Trophoblast cell (in vitro differentiated cells and primary cell): Measurements from ENCODE around the gene BIRC6.

Source experiments
- DNase-seq, 2 donors: peaks; one replicate each; pipeline ENCODE4 v3.0.0-alpha.2; 2016
- H2AFZ ChIP-seq: 2 replicates; pipeline ENCODE4 v1.6.1; 2013; ENCODE audit warnings: low read length, moderate library complexity, mild to moderate bottlenecking; ENCODE audit not compliant: insufficient read depth, poor library complexity
- H2AK5ac ChIP-seq: 2 replicates; pipeline ENCODE4 v1.6.1; 2013; ENCODE audit warnings: mild to moderate bottlenecking, low read length
- H2BK120ac ChIP-seq: 2 replicates; pipeline ENCODE4 v1.6.1; 2013; ENCODE audit warnings: low read length, mild to moderate bottlenecking, moderate library complexity; ENCODE audit not compliant: insufficient read depth, poor library complexity
- H2BK12ac ChIP-seq: 2 replicates; pipeline ENCODE4 v1.6.1; 2013; ENCODE audit warnings: mild to moderate bottlenecking, low read length, moderate library complexity
- H2BK5ac ChIP-seq: 2 replicates; pipeline ENCODE4 v1.6.1; 2013; ENCODE audit warnings: low read length, low read depth, moderate library complexity, mild to moderate bottlenecking; ENCODE audit not compliant: poor library complexity
- H3K14ac ChIP-seq: 2 replicates; pipeline ENCODE4 v1.6.1; 2013; ENCODE audit warnings: mild to moderate bottlenecking, low read length
- H3K18ac ChIP-seq: 2 replicates; pipeline ENCODE4 v1.6.1; 2013; ENCODE audit warnings: mild to moderate bottlenecking, low read length
- H3K23ac ChIP-seq: 2 replicates; pipeline ENCODE4 v1.6.1; 2013; ENCODE audit warnings: low read length
- H3K27ac ChIP-seq: 2 replicates; pipeline ENCODE4 v1.5.1; 2013; ENCODE audit warnings: low read depth, mild to moderate bottlenecking, inconsistent platforms, low read length, moderate library complexity
- H3K27me3 ChIP-seq: 2 replicates; pipeline ENCODE4 v1.6.1; 2013; ENCODE audit warnings: inconsistent platforms, mild to moderate bottlenecking, low read length, moderate library complexity; ENCODE audit not compliant: insufficient read depth
- H3K36me3 ChIP-seq, 2 experiments: 1 replicate in 1 of 2; 2 replicates in 1 of 2; pipeline ENCODE4 v1.6.1; 2013; ENCODE audit warnings: low read length in 2 of 2, mild to moderate bottlenecking in 2 of 2, moderate library complexity in 1 of 2; ENCODE audit not compliant: insufficient read depth in 2 of 2, control insufficient read depth in 1 of 2
- H3K4ac ChIP-seq: 2 replicates; pipeline ENCODE4 v1.6.1; 2013; ENCODE audit warnings: low read depth, mild to moderate bottlenecking, low read length, moderate library complexity
- H3K4me1 ChIP-seq, 2 experiments: 1 replicate in 1 of 2; 2 replicates in 1 of 2; pipeline ENCODE4 v1.6.1; 2013; ENCODE audit warnings: low read length in 2 of 2, mild to moderate bottlenecking in 2 of 2, moderate library complexity in 1 of 2; ENCODE audit not compliant: insufficient read depth in 2 of 2, control insufficient read depth in 1 of 2
- H3K4me2 ChIP-seq: 2 replicates; pipeline ENCODE4 v1.6.1; 2013; ENCODE audit warnings: inconsistent platforms, mild to moderate bottlenecking, low read length, moderate library complexity
- H3K4me3 ChIP-seq: 2 replicates; pipeline ENCODE4 v1.5.1; 2013; ENCODE audit warnings: mild to moderate bottlenecking, low read depth, low read length, inconsistent platforms
- H3K79me1 ChIP-seq: one replicate; pipeline ENCODE4 v1.6.1; 2013; ENCODE audit warnings: low read length
- H3K79me2 ChIP-seq: 2 replicates; pipeline ENCODE4 v1.6.1; 2013; ENCODE audit warnings: low read length, mild to moderate bottlenecking; ENCODE audit not compliant: control insufficient read depth, insufficient read depth, poor library complexity
- H3K9ac ChIP-seq: 2 replicates; pipeline ENCODE4 v1.6.1; 2013; ENCODE audit warnings: mild to moderate bottlenecking, low read length
- H3K9me3 ChIP-seq: 2 replicates; pipeline ENCODE4 v1.6.1; 2013; ENCODE audit warnings: low read depth, mild to moderate bottlenecking, control low read depth, inconsistent platforms, low read length; ENCODE audit not compliant: insufficient read depth
- H4K12ac ChIP-seq: 2 replicates; pipeline ENCODE4 v1.6.1; 2013; ENCODE audit warnings: low read depth, mild to moderate bottlenecking, low read length, moderate library complexity
- H4K8ac ChIP-seq: 2 replicates; pipeline ENCODE4 v1.6.1; 2013; ENCODE audit warnings: low read depth, mild to moderate bottlenecking, low read length, moderate library complexity
- H4K91ac ChIP-seq: one replicate; pipeline ENCODE4 v1.6.1; 2013; ENCODE audit warnings: low read depth, mild to moderate bottlenecking, low read length, moderate library complexity
- WGBS: extraction: QIAGEN DNeasy Blood & Tissue Kit; methylation state at CpG from one replicate; pipeline ENCODE4 v1.1.7; 2013; ENCODE audit warnings: missing lambda C conversion rate; ENCODE audit not compliant: insufficient read length, insufficient coverage; ENCODE audit errors: extremely low coverage; 5-methylcytosine and 5-hydroxymethylcytosine counted together

The BIRC6 gene

GRCh38 chr2:32424739-32425138 lies 67.9 kb downstream of the BIRC6 start:
- Histone ChIP-seq H2AK5ac (no peak overlapping the region), H4K91ac (no peak overlapping the region), H3K18ac (no peak overlapping the region), H4K12ac (no peak overlapping the region), H3K36me3 (peaks cover 3 to 4% of the 10 kb centered on the region in 2 experiments), H2BK5ac (no peak overlapping the region), H3K79me2 (no peaks in the 10 kb centered on the region), H3K4me2 (no peak overlapping the region), H3K4me1 (peaks cover 3 to 4% of the 10 kb centered on the region in 2 experiments), H3K23ac (no peak overlapping the region), H3K27ac (no peak overlapping the region), H3K4me3 (no peak overlapping the region), H3K79me1 (no peaks in the 10 kb centered on the region), H2BK120ac (no peak overlapping the region), H4K8ac (no peak overlapping the region), H3K9me3 (no peaks in the 10 kb centered on the region), H3K9ac (no peak overlapping the region), H2AFZ (no peak overlapping the region), H3K27me3 (no peaks in the 10 kb centered on the region), H3K4ac (peak overlapping the region; percentile 8), H2BK12ac (no peak overlapping the region), H3K14ac (no peak overlapping the region)
- no CpG with 5 or more reads among the region's 5 CpGs for WGBS
- no peak for DNase-seq

GRCh38 chr2:32425719-32426141 lies 68.9 kb downstream of the BIRC6 start:
- no CpG with 5 or more reads among the region's 2 CpGs for WGBS
- H3K4ac ChIP-seq = peak overlapping the region; percentile 5

GRCh38 chr2:32427672-32428610 lies 71.1 kb downstream of the BIRC6 start:
- no peak for DNase-seq
- H3K79me2 ChIP-seq = no peaks in the 10 kb centered on the region
- H3K23ac ChIP-seq = no peak overlapping the region
- H3K27me3 ChIP-seq = no peaks in the 10 kb centered on the region
- H3K18ac ChIP-seq = no peak overlapping the region
- no peak overlapping the region for H2BK120ac ChIP-seq
- H3K4me2 ChIP-seq = no peak overlapping the region
- no peak overlapping the region for H4K12ac ChIP-seq
- H2AK5ac ChIP-seq = no peak overlapping the region
- no peaks in the 10 kb centered on the region for H3K9me3 ChIP-seq
- H3K79me1 ChIP-seq = no peaks in the 10 kb centered on the region
- H2AFZ ChIP-seq = no peak overlapping the region
- H3K27ac ChIP-seq = no peak overlapping the region
- peaks cover 3 to 4% of the 10 kb centered on the region in 2 experiments for H3K4me1 ChIP-seq
- H3K4ac ChIP-seq = no peak overlapping the region
- H2BK5ac ChIP-seq = no peak overlapping the region
- no peak overlapping the region for H2BK12ac ChIP-seq
- no peak overlapping the region for H3K9ac ChIP-seq
- no peak overlapping the region for H4K8ac ChIP-seq
- WGBS = no CpG with 5 or more reads among the region's 6 CpGs
- H3K4me3 ChIP-seq = no peak overlapping the region
- peaks cover 11 to 12% of the 10 kb centered on the region in 2 experiments for H3K36me3 ChIP-seq
- H4K91ac ChIP-seq = no peak overlapping the region
- no peak overlapping the region for H3K14ac ChIP-seq

More at GRCh38 chr2:32425719-32426141, 68.9 kb downstream of the BIRC6 start:
- Histone ChIP-seq H3K79me2 (no peaks in the 10 kb centered on the region), H4K8ac (no peak overlapping the region), H3K27me3 (no peaks in the 10 kb centered on the region), H3K14ac (no peak overlapping the region), H3K4me3 (no peak overlapping the region), H3K79me1 (no peaks in the 10 kb centered on the region), H4K91ac (no peak overlapping the region), H4K12ac (no peak overlapping the region), H2BK5ac (no peak overlapping the region), H3K23ac (no peak overlapping the region), H3K9me3 (no peaks in the 10 kb centered on the region), H3K4me2 (no peak overlapping the region), H3K18ac (no peak overlapping the region), H2AK5ac (no peak overlapping the region), H3K4me1 (peaks cover 3 to 4% of the 10 kb centered on the region in 2 experiments), H2BK12ac (no peak overlapping the region), H3K9ac (no peak overlapping the region), H3K36me3 (peaks cover 3 to 5% of the 10 kb centered on the region in 2 experiments), H2AFZ (no peak overlapping the region), H2BK120ac (no peak overlapping the region), H3K27ac (no peak overlapping the region)
- DNase-seq = peak in 1 of 2 donors; percentile 63

GRCh38 chr2:32430804-32431203 lies 74.0 kb downstream of the BIRC6 start:
- no CpG with 5 or more reads among the region's 5 CpGs for WGBS

More at GRCh38 chr2:32430804-32431203, 74.0 kb downstream of the BIRC6 start:
- no peaks in the 10 kb centered on the region for H3K9me3 ChIP-seq
- H3K36me3 ChIP-seq = peaks cover 8 to 9% of the 10 kb centered on the region in 2 experiments
- H4K91ac ChIP-seq = no peak overlapping the region
- H3K27me3 ChIP-seq = no peaks in the 10 kb centered on the region
- H3K4me2 ChIP-seq = no peak overlapping the region
- no peaks in the 10 kb centered on the region for H3K79me2 ChIP-seq
- H3K23ac ChIP-seq = no peak overlapping the region
- no peaks in the 10 kb centered on the region for H3K79me1 ChIP-seq
- H2BK12ac ChIP-seq = no peak overlapping the region
- H4K8ac ChIP-seq = no peak overlapping the region
- H2BK5ac ChIP-seq = no peak overlapping the region
- H2AFZ ChIP-seq = no peak overlapping the region
- no peak overlapping the region for H2AK5ac ChIP-seq
- no peak overlapping the region for H3K27ac ChIP-seq
- no peak overlapping the region for H3K4me3 ChIP-seq
- H3K18ac ChIP-seq = no peak overlapping the region
- H4K12ac ChIP-seq = no peak overlapping the region
- H3K9ac ChIP-seq = no peak overlapping the region
- H3K4ac ChIP-seq = no peak overlapping the region
- DNase-seq = no peak
- H2BK120ac ChIP-seq = no peak overlapping the region
- peaks cover under 1% of the 10 kb centered on the region in 2 experiments for H3K4me1 ChIP-seq
- H3K14ac ChIP-seq = no peak overlapping the region
